Spleen (tissue), 7 donors: ENCODE measurements around the gene TGFBI.

Source experiments
- CTCF ChIP-seq, 11 experiments: fragments of 200-600 bp in 7 of 11; fragments of 450-650 bp in 4 of 11; sonication (generic) in 4 of 11; IDR thresholded peaks in 8 of 11; conservative IDR thresholded peaks in 3 of 11; 1 replicate in 7 of 11; 2 replicates in 4 of 11; pipeline versions ENCODE4 v1.4.0 to v1.8.0; 2016 to 2021; ENCODE audit warnings: antibody characterized with exemption in 11 of 11, inconsistent platforms in 4 of 11, mild to moderate bottlenecking in 1 of 11
- POLR2A ChIP-seq, 3 donors: fragments of 450-650 bp; IDR thresholded peaks; one replicate each; pipeline ENCODE4 v1.5.1; 2017; ENCODE audit warnings: antibody characterized with exemption in 3 of 3, mild to moderate bottlenecking in 1 of 3
- POLR2AphosphoS5 ChIP-seq, 3 donors: sonication (generic); formaldehyde crosslinking; IDR thresholded peaks; one replicate each; pipeline ENCODE4 v1.5.1; 2017; ENCODE audit warnings: antibody characterized with exemption in 3 of 3
- donor health status: DM: no; HTN: no; CAD: no; lungs with moderate emphysema.
- donor health status: DM: no; HTN: no; CAD: no.
- donor health status: DM: no; HTN: no; CAD: no.

GRCh38 chr5:135991429-135991828 lies 37.4 kb upstream of the TGFBI start:
- TF ChIP-seq POLR2A (IDR thresholded peaks at IDR 0.05) (no peak), CTCF (IDR thresholded peaks at IDR 0.05 in 8 of 11, conservative IDR thresholded peaks at IDR 0.05 in 3 of 11) (no peak), POLR2AphosphoS5 (IDR thresholded peaks at IDR 0.05) (no peak)
